Right lobe of liver (tissue), 6 donors: ENCODE results near the gene TMEM131L. TPM values are rescaled to one million over a fixed set of nuclear protein-coding genes. Genes with fewer than 3 reads are reported as not detected.

Experiments
- ATAC-seq, 4 donors: fragments of 200-7000 bp; cut with Tn5 transposase; one replicate each; pipeline ENCODE4 v1.9.1; 2020; ENCODE audit warnings: mild to moderate bottlenecking in 4 of 4, moderate library complexity in 4 of 4
- DNase-seq, 3 donors: peaks; one replicate each; pipeline ENCODE4 v3.0.0-alpha.2; 2020
- H3K27ac ChIP-seq, 3 donors: fragments of 200-600 bp; one replicate each; pipeline ENCODE4 v1.8.0; 2022
- H3K27me3 ChIP-seq, 2 donors: fragments of 200-600 bp; one replicate each; pipeline ENCODE4 v1.8.0; 2022
- H3K36me3 ChIP-seq, 4 donors: fragments of 200-600 bp; sonication (generic) in 1 of 4; one replicate each; pipeline versions ENCODE4 v1.5.1 to v1.8.0; 2017 to 2022; ENCODE audit warnings: control low read depth in 1 of 4
- H3K4me1 ChIP-seq, 4 donors: fragments of 200-600 bp; sonication (generic) in 1 of 4; one replicate each; pipeline versions ENCODE4 v1.5.1 to v1.8.0; 2017 to 2022; ENCODE audit warnings: control low read depth in 1 of 4
- H3K4me3 ChIP-seq, 3 donors: fragments of 200-600 bp; one replicate each; pipeline ENCODE4 v1.8.0; 2022
- H3K9me3 ChIP-seq, 4 donors: fragments of 200-600 bp; sonication (generic) in 1 of 4; one replicate each; pipeline versions ENCODE4 v1.5.1 to v1.8.0; 2017 to 2022; ENCODE audit warnings: control low read depth in 1 of 4
- POLR2A ChIP-seq: fragments of 450-650 bp; IDR thresholded peaks from one replicate; pipeline ENCODE4 v1.6.1; 2017; ENCODE audit warnings: antibody characterized with exemption, mild to moderate bottlenecking
- WGBS: methylation state at CpG from one replicate; pipeline ENCODE4 v1.1.6; 2018; ENCODE audit warnings: low coverage, low lambda C conversion rate; ENCODE audit not compliant: insufficient coverage; ENCODE audit errors: missing lambda C conversion rate; 5-methylcytosine and 5-hydroxymethylcytosine counted together
- intact Hi-C, 2 donors: fragments of 100-400 bp; cut with DNase I; formaldehyde crosslinking; loops; one replicate each; pipeline versions ENCODE4 v1.11.2 to v1.14.1; 2022
- total RNA-seq, 6 experiments: library from RNA; depleted of rRNA in 2 of 6; stranded (reverse); fragments of >200 nt in 2 of 6; fragmentation: NEBNext Ultra II Directional in 3 of 6; extraction: Animal tissue kit (Norgen Biotek cat#: 25700) in 3 of 6; gene quantifications; one replicate each; pipeline versions ENCODE4 v1.1.0 to v1.2.4, GENCODE V29; 2016 to 2023
- TF ChIP-seq, protein P1 (sequence below), 4 donors: fragments of 200-600 bp in 3 of 4; fragments of 450-650 bp in 1 of 4; IDR thresholded peaks; one replicate each; pipeline versions ENCODE4 v1.5.1 to v1.8.0; 2016 to 2022; ENCODE audit warnings: antibody characterized with exemption in 4 of 4, mild to moderate bottlenecking in 2 of 4
- donor health status: DM: no; HTN: yes; CAD: no.
- donor health status: DM: no; HTN: no; CAD: no.
- donor health status: DM: no; HTN: no; CAD: no.
- donor health status: DM: no; HTN: yes; CAD: no.
- donor health status: DM: no; HTN: yes; CAD: no.

The TMEM131L gene
- total RNA-seq, 6 experiments from 2014 or later, result 13.2 to 19.6 (median 14.8) TPM

DNA sequence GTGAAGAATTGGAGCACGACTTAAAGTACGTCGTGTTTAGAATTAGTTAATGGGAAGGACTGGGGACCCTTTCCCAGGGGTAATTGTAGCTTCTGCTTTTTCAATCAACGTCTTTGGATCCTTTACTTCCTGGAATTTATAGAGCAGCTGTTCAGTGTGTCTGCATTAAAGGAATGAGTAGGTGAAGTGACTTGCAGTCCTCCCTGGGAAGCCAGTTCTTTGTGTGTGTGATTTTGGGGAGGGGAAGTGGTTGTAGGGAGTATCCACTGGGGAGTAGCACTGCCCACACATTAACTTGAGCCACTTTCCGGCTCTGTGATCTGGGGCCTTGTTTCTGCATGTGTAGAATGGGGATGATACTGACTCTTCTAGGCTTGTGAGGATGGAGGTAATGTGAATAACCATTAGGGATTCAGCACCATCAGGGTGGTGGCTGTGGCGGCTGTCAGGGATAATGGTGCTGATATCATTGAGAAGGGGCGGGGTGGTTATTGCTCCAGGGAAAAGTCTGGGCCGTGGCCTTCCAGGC, 54.7 kb downstream of the TMEM131L start:
- no peak for ATAC-seq
- H3K4me3 ChIP-seq, result no peak overlapping the region
- no peaks in the 10 kb centered on the region for H3K27me3 ChIP-seq
- peaks cover 0 to 48% (median 14%) of the 10 kb centered on the region in 4 donors for H3K4me1 ChIP-seq
- 39% methylated on average over 5 of the region's 8 CpGs for WGBS
- no peaks in the 10 kb centered on the region for H3K9me3 ChIP-seq
- intact Hi-C loops, result no loop called here
- H3K27ac ChIP-seq, result peak overlapping the region; percentile 9 to 97 (median 89)
- H3K36me3 ChIP-seq, result no peaks in the 10 kb centered on the region
- TF ChIP-seq POLR2A, result no peak
- TF ChIP-seq, protein P1, sequence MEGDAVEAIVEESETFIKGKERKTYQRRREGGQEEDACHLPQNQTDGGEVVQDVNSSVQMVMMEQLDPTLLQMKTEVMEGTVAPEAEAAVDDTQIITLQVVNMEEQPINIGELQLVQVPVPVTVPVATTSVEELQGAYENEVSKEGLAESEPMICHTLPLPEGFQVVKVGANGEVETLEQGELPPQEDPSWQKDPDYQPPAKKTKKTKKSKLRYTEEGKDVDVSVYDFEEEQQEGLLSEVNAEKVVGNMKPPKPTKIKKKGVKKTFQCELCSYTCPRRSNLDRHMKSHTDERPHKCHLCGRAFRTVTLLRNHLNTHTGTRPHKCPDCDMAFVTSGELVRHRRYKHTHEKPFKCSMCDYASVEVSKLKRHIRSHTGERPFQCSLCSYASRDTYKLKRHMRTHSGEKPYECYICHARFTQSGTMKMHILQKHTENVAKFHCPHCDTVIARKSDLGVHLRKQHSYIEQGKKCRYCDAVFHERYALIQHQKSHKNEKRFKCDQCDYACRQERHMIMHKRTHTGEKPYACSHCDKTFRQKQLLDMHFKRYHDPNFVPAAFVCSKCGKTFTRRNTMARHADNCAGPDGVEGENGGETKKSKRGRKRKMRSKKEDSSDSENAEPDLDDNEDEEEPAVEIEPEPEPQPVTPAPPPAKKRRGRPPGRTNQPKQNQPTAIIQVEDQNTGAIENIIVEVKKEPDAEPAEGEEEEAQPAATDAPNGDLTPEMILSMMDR (IDR thresholded peaks at IDR 0.05), result no peak
- DNase-seq, result no peak

DNA sequence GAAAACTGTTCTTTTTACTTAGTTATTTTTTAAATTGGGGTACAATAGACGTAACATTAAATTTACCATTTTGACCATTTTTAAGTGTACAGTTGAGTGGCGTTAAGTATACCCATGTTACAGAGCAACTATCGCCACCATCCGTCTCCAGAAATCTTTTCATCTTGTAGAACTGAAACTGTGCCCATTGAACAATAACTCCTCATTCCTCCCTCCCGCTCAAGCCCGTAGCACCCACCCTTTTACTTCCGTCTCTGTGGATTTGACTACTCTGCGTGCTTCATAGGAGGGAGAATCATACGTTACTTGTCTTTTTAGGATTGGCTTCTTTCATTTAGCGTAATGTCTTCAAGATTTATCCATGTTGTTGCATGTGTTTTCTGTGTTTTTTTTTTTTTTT, 55.3 kb downstream of the TMEM131L start:
- intact Hi-C loops, result no loop called here
- Histone ChIP-seq H3K27me3 (no peaks in the 10 kb centered on the region), H3K27ac (peak overlapping the region in 1 of 3 donors; percentile 9), H3K9me3 (no peaks in the 10 kb centered on the region), H3K36me3 (no peaks in the 10 kb centered on the region), H3K4me3 (no peak overlapping the region), H3K4me1 (peaks cover 0 to 48% (median 14%) of the 10 kb centered on the region in 4 donors)
- ATAC-seq (no peak), DNase-seq (no peak)
- WGBS, result 79% methylated on average over 10 of the region's 10 CpGs
- no peak for TF ChIP-seq POLR2A
- TF ChIP-seq, protein P1 (IDR thresholded peaks at IDR 0.05), result no peak

DNA sequence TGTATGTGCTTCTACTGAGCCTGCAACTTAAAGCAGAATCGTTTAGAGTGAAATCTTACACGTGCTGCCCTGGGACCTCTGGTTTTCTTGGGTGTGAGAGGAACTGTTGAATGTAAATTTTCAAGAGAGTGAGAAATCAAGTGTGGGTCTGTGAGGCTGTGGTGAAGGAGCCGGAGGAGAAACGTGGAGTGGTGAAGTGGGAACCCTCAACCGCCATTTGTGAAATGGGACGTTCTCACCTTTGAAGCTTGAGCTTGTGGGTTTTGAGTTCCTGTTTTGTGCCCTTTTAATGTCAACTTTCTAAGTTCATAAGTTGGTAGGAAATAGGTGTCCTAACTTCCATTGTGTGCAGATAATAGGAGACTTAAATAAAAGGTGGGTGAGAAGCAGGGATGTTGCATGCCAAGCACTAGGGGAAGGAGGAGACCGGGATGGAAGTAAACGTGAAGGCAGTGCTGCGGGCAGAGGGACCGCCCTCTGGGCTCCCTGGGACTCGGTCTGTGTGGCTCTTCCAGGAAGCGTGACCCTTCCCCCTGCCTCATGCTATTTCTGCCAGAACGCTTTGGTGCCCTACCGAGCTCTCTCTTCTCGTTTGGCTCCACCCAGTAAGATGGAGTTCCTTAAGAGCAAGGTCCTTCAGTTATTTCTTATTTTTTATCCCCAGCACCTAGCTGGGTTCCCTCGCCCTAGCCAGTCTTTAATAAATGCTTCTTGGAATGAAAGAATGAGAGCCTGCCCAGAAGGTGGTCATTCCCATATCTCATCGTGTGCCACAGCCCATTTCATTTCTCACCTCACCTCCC, 56.0 kb downstream of the TMEM131L start:
- Histone ChIP-seq H3K27ac (no peak overlapping the region), H3K27me3 (no peaks in the 10 kb centered on the region), H3K4me1 (peaks cover 0 to 48% (median 14%) of the 10 kb centered on the region in 4 donors), H3K9me3 (no peaks in the 10 kb centered on the region), H3K36me3 (no peaks in the 10 kb centered on the region), H3K4me3 (no peak overlapping the region)
- TF ChIP-seq, protein P1 (IDR thresholded peaks at IDR 0.05), result no peak
- TF ChIP-seq POLR2A, result no peak
- intact Hi-C loops, result no loop called here
- ATAC-seq, result no peak
- 69% methylated on average over 11 of the region's 17 CpGs for WGBS
- DNase-seq, result peak in 1 of 3 donors; percentile 49

DNA sequence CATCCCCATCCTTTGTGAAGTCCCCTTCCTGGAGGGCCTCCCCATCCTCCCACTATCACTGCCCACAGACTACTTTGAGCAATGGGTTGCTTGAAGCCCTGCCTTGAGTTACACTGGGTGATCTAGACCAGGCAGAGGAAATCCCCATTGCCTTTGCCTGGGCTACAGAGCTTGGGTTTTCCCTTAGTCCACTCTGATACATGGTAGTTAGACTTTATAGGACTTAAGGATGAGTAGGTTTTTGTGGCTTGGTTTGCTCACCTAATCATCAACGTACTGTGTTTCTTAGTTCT, 56.6 kb downstream of the TMEM131L start:
- TF ChIP-seq, protein P1 (IDR thresholded peaks at IDR 0.05), result no peak
- TF ChIP-seq POLR2A, result no peak
- Histone ChIP-seq H3K27me3 (no peaks in the 10 kb centered on the region), H3K36me3 (no peaks in the 10 kb centered on the region), H3K4me1 (peaks cover 0 to 43% (median 12%) of the 10 kb centered on the region in 4 donors), H3K9me3 (no peaks in the 10 kb centered on the region), H3K27ac (no peak overlapping the region), H3K4me3 (no peak overlapping the region)
- intact Hi-C loops, result no loop called here
- 92% methylated on average over 1 of the region's 1 CpG for WGBS
- DNase-seq (no peak), ATAC-seq (no peak)
